HepG2 (cell line): Measurements from ENCODE around the gene DDX4. TPM values are rescaled to one million over a fixed set of nuclear protein-coding genes. Genes with fewer than 3 reads are reported as not detected.

ENCODE experiments used
- ATAC-seq: fragments of 200-7000 bp; cut with Tn5 transposase; 3 replicates; pipeline ENCODE4 v1.9.1; 2020; ENCODE audit warnings: mild to moderate bottlenecking, moderate library complexity
- BruUV-seq: library from RNA; stranded (reverse); fragments of 400-500 nt; replicated peaks from 2 replicates; lab custom pipeline; 2021; lab: Mats Ljungman, UMichigan
- CTCF ChIA-PET: fragments of 300-600 bp; formaldehyde crosslinking; extraction: SDS; loops from one replicate; lab custom pipeline; 2021; ENCODE audit warnings: low total read pairs, inconsistent platforms, low intra/inter-chr PET ratio; lab: Yijun Ruan, JAX
- POLR2A ChIA-PET: fragments of 350-600 bp; sonication (Branson Sonifier 250); formaldehyde crosslinking; loops from one replicate; lab custom pipeline; 2020; ENCODE audit warnings: antibody characterized with exemption, inconsistent platforms; lab: Yijun Ruan, JAX
- DNase-seq: peaks from one replicate; pipeline ENCODE4 v3.0.0-alpha.2; 2015; ENCODE audit warnings: low spot score
- FAIRE-seq: peaks from 3 replicates; lab custom pipeline; 2011; peaks lifted over from hg19 to GRCh38; lab: Jason Lieb, UNC
- H2AFZ ChIP-seq: one replicate; pipeline ENCODE4 v1.6.1; 2011; ENCODE audit warnings: low read length, inconsistent platforms
- H3K27ac ChIP-seq: fragments of 300-600 bp; 3 replicates; pipeline ENCODE4 v1.8.0; 2011; ENCODE audit warnings: mixed run types, mild to moderate bottlenecking, mixed read lengths, low read length, inconsistent platforms; ENCODE audit not compliant: insufficient read depth; ENCODE audit errors: extremely low read length
- H3K27me3 ChIP-seq, 2 experiments: fragments of 200-600 bp in 1 of 2; 2 replicates in 1 of 2; 3 replicates in 1 of 2; pipeline versions ENCODE4 v1.6.0 to v1.8.0; 2011; ENCODE audit warnings: low read length in 2 of 2, mild to moderate bottlenecking in 2 of 2, moderate library complexity in 2 of 2, inconsistent platforms in 1 of 2; ENCODE audit not compliant: insufficient read depth in 2 of 2, control insufficient read depth in 1 of 2
- H3K36me3 ChIP-seq, 2 experiments: fragments of 200-600 bp in 1 of 2; replicated peaks in 1 of 2; 2 replicates in 1 of 2; 3 replicates in 1 of 2; pipeline versions ENCODE4 v1.5.1 to v1.8.0; 2011; ENCODE audit warnings: low read length in 2 of 2, inconsistent platforms in 1 of 2; ENCODE audit not compliant: insufficient read depth in 2 of 2, control insufficient read depth in 1 of 2
- H3K4me1 ChIP-seq: 2 replicates; pipeline ENCODE4 v1.5.1; 2012; ENCODE audit warnings: low read length, inconsistent platforms; ENCODE audit not compliant: insufficient read depth
- H3K4me2 ChIP-seq: 2 replicates; pipeline ENCODE4 v1.6.0; 2011; ENCODE audit warnings: low read depth, low read length, inconsistent platforms
- H3K4me3 ChIP-seq, 3 experiments: fragments of 200-600 bp in 1 of 3; sonication (generic), shearing (Covaris generic) in 1 of 3; replicated peaks in 1 of 3; 2 replicates each; pipeline ENCODE4 v1.5.1; 2011 to 2016; ENCODE audit warnings: low read length in 3 of 3, inconsistent platforms in 2 of 3, low read depth in 2 of 3, mild to moderate bottlenecking in 2 of 3, control low read depth in 1 of 3, mixed read lengths in 1 of 3; ENCODE audit not compliant: insufficient read depth in 1 of 3
- H3K79me2 ChIP-seq: one replicate; pipeline ENCODE4 v1.6.1; 2011; ENCODE audit warnings: low read length, inconsistent platforms; ENCODE audit not compliant: insufficient read depth
- H3K9ac ChIP-seq: 2 replicates; pipeline ENCODE4 v1.6.0; 2011; ENCODE audit warnings: mild to moderate bottlenecking, low read depth, low read length, inconsistent platforms; ENCODE audit not compliant: insufficient read depth
- H3K9me3 ChIP-seq: 2 replicates; pipeline ENCODE4 v1.5.1; 2012; ENCODE audit warnings: mild to moderate bottlenecking, low read length
- H4K20me1 ChIP-seq: 2 replicates; pipeline ENCODE4 v1.6.0; 2011; ENCODE audit warnings: inconsistent platforms, mild to moderate bottlenecking, low read length, moderate library complexity; ENCODE audit not compliant: insufficient read depth
- BCL3 ChIP-seq: sonication (generic); formaldehyde crosslinking; IDR thresholded peaks from 2 replicates; pipeline ENCODE4 v1.5.1; 2020; ENCODE audit warnings: mild to moderate bottlenecking, missing genetic modification reagents, moderate library complexity
- HDAC6 ChIP-seq: fragments of 200-600 bp; sonication (generic); IDR thresholded peaks from 2 replicates; pipeline ENCODE4 v1.7.0; 2017; ENCODE audit warnings: mild to moderate bottlenecking, antibody characterized with exemption, low read length, low read depth
- HNRNPK ChIP-seq: fragments of 200-400 bp; formaldehyde crosslinking; IDR thresholded peaks from 2 replicates; pipeline ENCODE4 v1.6.1; 2018; ENCODE audit warnings: low read length, low read depth, moderate library complexity, mild to moderate bottlenecking; ENCODE audit not compliant: poor library complexity, severe bottlenecking
- JUN ChIP-seq: sonication (generic); formaldehyde crosslinking; IDR thresholded peaks from 2 replicates; pipeline ENCODE4 v1.4.0; 2020; ENCODE audit warnings: mild to moderate bottlenecking, missing genetic modification reagents
- MAFK ChIP-seq, 2 experiments: IDR thresholded peaks in 1 of 2; conservative IDR thresholded peaks in 1 of 2; 2 replicates each; pipeline ENCODE4 v1.6.1; 2011; ENCODE audit warnings: improper control_type of control experiment in 2 of 2, low read length in 2 of 2
- MYC ChIP-seq: sonication (generic); formaldehyde crosslinking; IDR thresholded peaks from 2 replicates; pipeline ENCODE4 v1.9.0; 2021; ENCODE audit warnings: missing genetic modification reagents, borderline replicate concordance
- SMAD3 ChIP-seq: sonication (generic); formaldehyde crosslinking; IDR thresholded peaks from 2 replicates; pipeline ENCODE4 v1.4.0; 2020; ENCODE audit warnings: missing genetic modification reagents
- THAP8 ChIP-seq: sonication (generic); formaldehyde crosslinking; IDR thresholded peaks from 2 replicates; pipeline ENCODE4 v1.5.1; 2020; ENCODE audit warnings: missing genetic modification reagents, mild to moderate bottlenecking, borderline replicate concordance
- WGBS: methylation state at CpG from one replicate; pipeline ENCODE4 v1.1.6; 2017; ENCODE audit warnings: low lambda C conversion rate; 5-methylcytosine and 5-hydroxymethylcytosine counted together
- in situ Hi-C: cut with HindIII; loops from 2 replicates; pipeline ENCODE4 v1.10.0; 2017; ENCODE audit warnings: low pct_unique_long_range_greater_than_20kb; ENCODE audit not compliant: extremely low pct_ligation_motif_present
- intact Hi-C: fragments of 100-400 bp; cut with micrococcal nuclease; formaldehyde crosslinking; loops from one replicate; pipeline ENCODE4 v1.10.0; 2022; ENCODE audit not compliant: unreplicated experiment
- polyA plus RNA-seq, 8 experiments: library from polyadenylated mRNA; depleted of rRNA in 3 of 8; stranded (reverse) in 7 of 8; unstranded in 1 of 8; fragments of >200 nt; fragmentation: Illumina TruSeq in 4 of 8; extraction: Trizol in 4 of 8; gene quantifications; 2 replicates each; pipeline versions ENCODE4 v1.2.1 to v1.2.3, GENCODE V29; 2011 to 2016; ENCODE audit warnings: low read depth in 4 of 8, missing spikeins in 1 of 8, mixed read lengths in 1 of 8; ENCODE audit not compliant: insufficient read depth in 1 of 8
- total RNA-seq, 5 experiments: library from RNA; depleted of rRNA; stranded (reverse); fragments of >200 nt; fragmentation: Illumina TruSeq; extraction: Trizol; gene quantifications; 2 replicates each; pipeline ENCODE4 v1.2.3, GENCODE V29; 2016; ENCODE audit warnings: low read depth in 1 of 5

The DDX4 gene
- total and polyA plus RNA-seq, 2 of the 13 experiments (the other 11 are each of a cell fraction or from before 2014, with no cell fraction given): 0.05 TPM; not detected in 1

GRCh38 chr5:55732585-55732984, 5.3 kb upstream of the DDX4 start:
- no peak for DNase-seq
- H3K4me1 ChIP-seq: no peaks in the 10 kb centered on the region
- no TSS peak for BruUV-seq
- no peak for TF ChIP-seq MAFK (conservative IDR thresholded peaks at IDR 0.05 in 1 of 2, IDR thresholded peaks at IDR 0.05 in 1 of 2; ENCODE audit: low read length in 2 of 2)
- TF ChIP-seq HNRNPK: peak; percentile 41
- TF ChIP-seq, all 625 proteins: peak for 1
- intact Hi-C loops: no loop called here
- Histone ChIP-seq H3K9ac (no peak overlapping the region), H3K27me3 (no peaks in the 10 kb centered on the region; a peak in 1 of 5 replicates), H3K4me3 (no peak overlapping the region), H4K20me1 (no peaks in the 10 kb centered on the region), H3K36me3 (no peaks in the 10 kb centered on the region), H3K27ac (no peak overlapping the region), H3K9me3 (no peaks in the 10 kb centered on the region), H3K4me2 (no peak overlapping the region), H3K79me2 (no peaks in the 10 kb centered on the region), H2AFZ (no peak overlapping the region)
- ChIA-PET CTCF (no interaction called here), POLR2A (no interaction called here)
- no peak for FAIRE-seq
- in situ Hi-C loops: no loop called here
- ATAC-seq: no peak

DNA sequence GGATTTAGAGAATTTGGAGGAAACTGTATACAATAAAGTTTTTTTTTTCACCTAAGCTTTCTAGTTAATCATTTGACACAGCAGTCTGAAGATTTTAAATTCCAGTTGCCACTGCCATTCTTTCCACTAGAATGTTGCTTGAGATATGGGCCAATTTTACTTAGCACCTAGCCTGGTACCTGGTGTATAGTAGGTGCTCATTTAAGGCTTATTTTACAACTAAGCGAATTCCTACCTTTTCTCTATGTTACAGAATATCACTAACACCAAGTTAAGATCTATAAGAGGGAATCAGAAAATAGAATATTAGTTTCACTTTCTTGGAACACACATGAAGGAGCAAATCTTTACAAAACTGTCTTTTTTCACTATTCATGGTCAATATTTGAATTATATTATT, 3.2 kb upstream of the DDX4 start:
- no peak overlapping the region for H3K4me3 ChIP-seq
- H3K4me2 ChIP-seq: no peak overlapping the region
- no peaks in the 10 kb centered on the region for H3K36me3 ChIP-seq
- H3K9me3 ChIP-seq: no peaks in the 10 kb centered on the region
- ATAC-seq: no peak
- 0% methylated on average over 1 of the region's 1 CpG for WGBS
- no peak for FAIRE-seq
- no peak overlapping the region for H3K9ac ChIP-seq
- no TSS peak for BruUV-seq
- no peaks in the 10 kb centered on the region for H3K79me2 ChIP-seq
- no peaks in the 10 kb centered on the region for H3K4me1 ChIP-seq
- in situ Hi-C loops: no loop called here
- H4K20me1 ChIP-seq: no peaks in the 10 kb centered on the region
- H2AFZ ChIP-seq: no peak overlapping the region
- POLR2A ChIA-PET: no interaction called here
- CTCF ChIA-PET: no interaction called here
- TF ChIP-seq MYC (CRISPR knock-in tag) (no peak), HDAC6 (no peak), BCL3 (CRISPR knock-in tag) (no peak), SMAD3 (CRISPR knock-in tag) (no peak), THAP8 (CRISPR knock-in tag) (no peak), JUN (CRISPR knock-in tag) (no peak)
- TF ChIP-seq, all 625 proteins: peak for 0
- Histone ChIP-seq H3K27ac (no peak overlapping the region), H3K27me3 (no peaks in the 10 kb centered on the region; a peak in 1 of 5 replicates)
- DNase-seq: no peak
- intact Hi-C loops: no loop called here
